Measurements from ENCODE around the gene INSRR. TPM values are rescaled to one million over a fixed set of nuclear protein-coding genes. Genes with fewer than 3 reads are reported as not detected.

INSRR gene
- total and polyA plus RNA-seq, 9 donors, result 0.02 to 0.15 TPM; not detected in 7

- H3K9me3 ChIP-seq, result no peaks in the 10 kb centered on the region
- no peaks in the 10 kb centered on the region for H3K27me3 ChIP-seq
- WGBS, 3 donors, result 52 to 57% (median 55%) methylated on average over 10 of the region's 10 CpGs
- intact Hi-C loops (cut with DNase I), result loop anchor here in 2 of 4 donors (10.0 kb wide), 2 partner anchors 110 to 180 kb away; partner anchors contain the start of gene CRABP2 (in 1 of the 2)
- TF ChIP-seq CTCF (IDR thresholded peaks at IDR 0.05) (no peak), EP300 (IDR thresholded peaks at IDR 0.05) (no peak), POLR2A (IDR thresholded peaks at IDR 0.05) (no peak)
- DNase-seq, result no peak
- H3K4me3 ChIP-seq, result no peak overlapping the region
- H3K4me1 ChIP-seq (ENCODE audit: insufficient read depth), result no peaks in the 10 kb centered on the region
- H3K27ac ChIP-seq, result no peak overlapping the region
- H3K36me3 ChIP-seq, result no peaks in the 10 kb centered on the region
Measured at GRCh38 chr1:156884560-156885184, 25.8 kb upstream of the INSRR start.

GRCh38 chr1:156883919-156884318 lies 25.0 kb upstream of the INSRR start:
- intact Hi-C loops (cut with DNase I), result loop anchor here in 2 of 4 donors (10.0 kb wide), 2 partner anchors 109 to 179 kb away; partner anchors contain the start of gene CRABP2 (in 1 of the 2)
- Histone ChIP-seq H3K36me3 (no peaks in the 10 kb centered on the region), H3K27me3 (no peaks in the 10 kb centered on the region), H3K27ac (no peak overlapping the region), H3K4me1 (ENCODE audit: insufficient read depth) (no peaks in the 10 kb centered on the region), H3K9me3 (no peaks in the 10 kb centered on the region), H3K4me3 (no peak overlapping the region)
- TF ChIP-seq POLR2A (IDR thresholded peaks at IDR 0.05) (no peak), EP300 (IDR thresholded peaks at IDR 0.05) (no peak), CTCF (IDR thresholded peaks at IDR 0.05) (no peak)
- WGBS, 3 donors, result 67 to 75% (median 73%) methylated on average over 7 of the region's 7 CpGs
- no peak for DNase-seq

GRCh38 chr1:156882543-156882942 lies 23.6 kb upstream of the INSRR start:
- Histone ChIP-seq H3K27ac (no peak overlapping the region), H3K36me3 (no peaks in the 10 kb centered on the region), H3K27me3 (no peaks in the 10 kb centered on the region), H3K4me3 (no peak overlapping the region), H3K9me3 (no peaks in the 10 kb centered on the region), H3K4me1 (ENCODE audit: insufficient read depth) (no peaks in the 10 kb centered on the region)
- no peak for DNase-seq
- 72 to 84% (median 78%) methylated on average over 3 of the region's 3 CpGs for WGBS, 3 donors
- intact Hi-C loops (cut with DNase I), result loop anchor here in 2 of 4 donors (10.0 kb wide), 2 partner anchors 108 to 178 kb away; partner anchors contain the start of gene CRABP2 (in 1 of the 2)
- TF ChIP-seq CTCF (IDR thresholded peaks at IDR 0.05), result no peak
- TF ChIP-seq EP300 (IDR thresholded peaks at IDR 0.05), result no peak
- TF ChIP-seq POLR2A (IDR thresholded peaks at IDR 0.05), result no peak

GRCh38 chr1:156881663-156882062 lies 22.7 kb upstream of the INSRR start:
- Histone ChIP-seq H3K9me3 (no peaks in the 10 kb centered on the region), H3K27me3 (no peaks in the 10 kb centered on the region), H3K4me1 (ENCODE audit: insufficient read depth) (no peaks in the 10 kb centered on the region), H3K27ac (no peak overlapping the region), H3K4me3 (no peak overlapping the region), H3K36me3 (no peaks in the 10 kb centered on the region)
- WGBS, 3 donors, result 57 to 64% (median 58%) methylated on average over 4 of the region's 4 CpGs
- no peak for TF ChIP-seq EP300 (IDR thresholded peaks at IDR 0.05)
- TF ChIP-seq CTCF (IDR thresholded peaks at IDR 0.05), result no peak
- no peak for TF ChIP-seq POLR2A (IDR thresholded peaks at IDR 0.05)
- intact Hi-C loops (cut with DNase I), result loop anchor here in 2 of 4 donors (10.0 kb wide), 2 partner anchors 107 to 177 kb away; partner anchors contain the start of gene CRABP2 (in 1 of the 2)
- no peak for DNase-seq

Measured in ovary (tissue), 9 donors.